ENCODE measurements around the gene RAD51B.

GRCh38 chr14:68569970-68570409, 750.4 kb downstream of the RAD51B start:
- TF ChIP-seq CTCF (IDR thresholded peaks at IDR 0.05; ENCODE audit: insufficient read depth, low read length) = no peak
- no peak for TF ChIP-seq POLR2AphosphoS5 (IDR thresholded peaks at IDR 0.05; ENCODE audit: low read depth)

Measured in HL-60 (cell line).